GM18517 (cell line): ENCODE data around the gene RNF207.

ENCODE experiments used
- ATAC-seq: cut with Tn5 transposase; IDR thresholded peaks from one replicate; pipeline ENCODE4 v1.9.1; 2021; ENCODE audit warnings: mild to moderate bottlenecking, moderate library complexity; ENCODE audit not compliant: unreplicated experiment

RNF207 gene

DNA sequence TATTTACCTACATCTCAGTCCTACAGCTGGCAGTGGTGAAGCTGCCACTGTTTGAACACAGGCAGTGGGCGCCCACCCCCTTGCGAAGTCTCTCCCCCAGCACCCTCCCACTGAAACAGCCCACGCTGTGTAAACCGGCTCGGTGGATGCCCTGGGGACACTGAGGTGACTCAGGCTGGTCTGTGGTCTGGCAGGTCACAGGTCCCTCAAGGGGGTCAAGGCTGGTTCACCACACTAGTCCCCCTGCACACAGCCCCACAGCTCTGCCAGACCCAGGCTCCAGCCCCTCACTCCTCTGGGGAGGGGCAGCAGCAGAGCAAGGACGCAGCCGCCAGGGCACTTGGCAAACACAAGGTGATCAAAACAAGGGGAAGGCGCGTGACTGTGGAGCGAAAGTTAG lies 33.4 kb upstream of the RNF207 start:
- ATAC-seq, result no peak

DNA sequence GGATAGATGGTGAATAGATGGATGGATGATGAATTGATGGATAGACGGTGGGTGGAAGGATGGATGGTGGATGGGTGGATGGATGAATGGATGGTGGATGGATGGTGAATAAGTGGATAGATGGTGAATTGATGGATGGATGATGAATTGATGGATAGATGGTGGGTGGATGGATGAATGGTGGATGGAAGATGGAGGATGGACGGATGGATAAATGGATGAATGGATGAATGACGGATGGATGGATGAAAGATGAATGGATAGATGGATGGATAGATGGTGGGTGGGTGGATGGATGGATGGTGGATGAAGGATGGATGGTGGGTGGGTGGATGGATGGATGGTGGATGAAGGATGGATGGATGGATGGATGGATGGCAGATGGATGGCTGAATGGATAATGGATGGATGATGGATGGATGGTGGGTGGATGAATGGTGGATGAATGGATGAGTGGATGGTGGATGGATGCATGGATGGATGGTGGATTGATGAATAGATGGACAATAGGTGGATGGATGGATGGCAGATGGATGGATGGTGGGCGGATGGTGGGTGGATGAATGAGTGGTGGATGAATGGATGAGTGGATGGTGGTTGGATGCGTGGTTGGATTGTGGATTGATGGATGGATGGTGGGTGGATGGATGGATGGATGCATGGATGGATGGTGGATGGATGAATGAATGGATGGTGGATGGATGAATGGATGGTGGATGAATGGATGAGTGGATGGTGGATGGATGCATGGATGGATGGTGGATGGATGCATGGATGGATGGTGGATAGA lies 31.1 kb upstream of the RNF207 start:
- ATAC-seq, result no peak

DNA sequence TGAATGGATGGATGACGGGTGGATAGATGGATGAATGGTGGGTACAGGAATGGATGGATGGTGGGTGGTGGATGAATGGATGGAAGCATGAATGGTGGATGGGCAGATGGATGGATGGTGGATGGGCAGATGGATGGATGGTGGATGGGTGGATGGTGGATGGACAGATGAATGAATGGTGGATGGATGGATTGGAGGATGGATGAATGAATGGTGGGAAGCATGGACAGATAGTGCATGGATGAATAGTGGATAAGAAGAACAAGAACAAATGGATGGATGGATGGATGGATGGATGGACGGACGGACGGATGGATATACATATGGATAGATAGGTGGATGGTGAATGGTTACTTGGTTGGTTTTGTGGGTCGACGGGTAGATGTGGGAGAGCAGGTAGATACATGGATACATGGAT lies 30.5 kb upstream of the RNF207 start:
- no peak for ATAC-seq

DNA sequence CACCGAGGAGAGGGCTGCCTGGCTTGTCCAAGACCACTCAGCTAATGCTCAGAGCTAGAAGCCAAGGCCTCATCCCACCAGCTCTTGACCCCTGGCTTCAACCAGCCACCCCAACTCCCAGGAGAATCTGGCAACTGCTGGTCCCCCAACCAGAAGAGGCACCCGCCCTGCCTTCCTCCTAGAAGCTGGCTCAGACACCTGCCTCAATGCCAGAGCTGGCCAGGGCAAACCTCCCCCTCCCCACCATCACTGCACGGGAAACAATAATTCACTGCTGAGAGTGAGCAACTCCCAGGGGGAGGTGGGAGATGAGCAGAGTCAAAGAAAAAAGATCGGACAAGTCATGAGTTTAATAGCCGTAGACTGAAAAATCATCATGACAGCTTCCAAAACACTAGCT lies 29.1 kb upstream of the RNF207 start:
- ATAC-seq, result no peak

DNA sequence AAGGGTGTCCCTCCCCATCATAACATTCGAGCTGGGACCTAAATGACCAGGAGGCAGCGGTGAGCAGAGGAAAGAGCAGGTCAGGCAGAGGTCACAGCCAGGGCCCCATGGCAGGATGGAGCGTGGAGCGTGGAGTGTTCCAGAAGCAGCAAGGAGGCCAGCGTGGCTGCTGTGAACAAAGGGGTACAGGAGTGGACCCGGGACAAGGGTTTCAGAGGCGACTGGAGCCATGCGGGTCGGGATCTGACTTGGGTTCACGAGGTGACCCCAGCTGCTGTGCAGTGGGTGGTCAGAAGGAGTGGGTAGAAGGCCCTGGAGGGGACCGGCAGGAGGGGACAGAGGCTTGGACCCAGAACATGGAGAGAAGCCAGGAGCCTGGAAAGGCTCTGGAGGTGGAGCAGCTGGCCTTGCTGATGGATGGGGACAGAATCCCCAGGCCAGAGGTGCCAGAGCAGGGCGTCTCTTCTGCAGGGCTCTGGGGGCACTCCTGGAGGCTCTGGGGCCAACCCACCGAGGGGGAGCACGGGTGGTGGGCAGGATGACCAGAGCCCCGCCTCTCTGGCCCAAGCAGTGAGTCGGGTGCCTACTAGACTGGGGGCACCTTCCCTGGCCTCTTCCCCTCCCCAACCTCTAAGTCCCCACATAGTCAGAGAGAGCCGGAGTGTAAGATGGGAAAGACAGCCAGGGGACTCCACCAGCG lies 28.1 kb upstream of the RNF207 start:
- ATAC-seq, result no peak

DNA sequence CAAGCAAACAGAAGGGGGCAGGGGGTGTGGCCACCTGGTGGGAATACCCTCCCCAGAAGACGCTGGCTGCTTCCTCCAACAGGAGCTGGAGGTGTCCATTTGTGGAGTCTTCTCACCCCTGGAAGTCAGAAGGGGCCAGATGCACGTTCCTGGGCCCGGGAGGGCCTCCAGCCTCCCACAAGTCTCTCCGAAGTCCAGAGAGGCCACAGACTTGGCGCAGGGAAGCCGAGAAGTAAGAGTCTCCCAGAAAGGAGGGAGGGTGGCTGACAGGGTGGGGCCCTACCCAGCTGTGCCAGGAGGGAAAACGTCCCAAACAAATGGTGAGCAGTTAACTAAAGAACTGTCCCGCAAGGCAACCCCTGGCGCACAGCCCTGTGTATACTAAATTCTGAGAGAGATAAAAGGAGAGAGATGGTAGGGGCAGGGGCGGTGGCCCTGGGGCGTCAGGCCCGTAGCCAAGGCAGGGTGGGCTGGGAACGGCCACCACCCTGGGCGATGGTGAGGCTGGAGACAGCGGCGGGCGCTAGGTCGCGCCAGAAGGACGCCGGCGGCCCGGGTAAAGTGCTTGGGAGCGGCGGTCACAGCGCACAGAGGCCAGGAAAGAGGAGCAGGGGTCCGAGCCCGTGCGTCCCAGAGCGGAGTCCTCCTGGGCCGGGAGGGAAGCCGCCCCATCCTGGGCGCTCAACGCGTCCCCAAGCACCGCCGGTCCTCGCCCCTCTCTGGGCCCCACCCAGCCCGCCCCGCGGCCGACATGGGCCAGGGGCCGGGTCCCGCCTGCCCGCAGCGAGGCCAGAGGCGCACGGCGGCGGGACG lies 27.0 kb upstream of the RNF207 start:
- ATAC-seq, result no peak

DNA sequence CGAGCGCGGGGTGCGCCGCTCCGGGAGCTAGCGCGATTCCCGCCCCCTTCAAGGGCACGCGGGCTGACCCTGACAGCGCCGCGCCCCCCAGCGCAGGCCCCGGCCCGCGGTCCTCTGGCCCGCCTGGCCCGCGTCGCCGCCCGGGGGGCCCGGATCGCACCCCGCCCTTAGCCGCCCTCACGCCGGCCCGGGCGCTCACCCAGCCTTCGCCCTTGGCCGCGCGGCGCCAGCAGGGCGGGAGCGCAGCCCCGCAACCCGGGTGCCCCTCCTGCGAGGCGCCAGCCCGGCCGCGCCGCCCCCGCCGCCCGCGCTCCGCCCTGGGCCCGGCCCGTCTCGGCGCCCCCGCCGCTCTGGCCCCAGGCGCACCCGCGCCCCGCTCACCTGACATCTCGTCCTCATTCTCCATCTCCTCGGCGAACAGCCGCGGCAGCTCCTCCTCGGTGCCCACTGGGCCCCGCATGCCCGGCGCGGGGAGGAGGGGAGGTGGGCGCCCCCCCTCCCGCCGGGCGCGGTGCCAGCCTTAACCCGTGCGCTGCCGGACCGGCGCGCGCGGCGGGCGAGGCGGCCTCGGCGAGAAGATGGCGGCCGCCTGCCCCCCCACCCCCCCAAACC lies 26.2 kb upstream of the RNF207 start:
- ATAC-seq, result no peak

DNA sequence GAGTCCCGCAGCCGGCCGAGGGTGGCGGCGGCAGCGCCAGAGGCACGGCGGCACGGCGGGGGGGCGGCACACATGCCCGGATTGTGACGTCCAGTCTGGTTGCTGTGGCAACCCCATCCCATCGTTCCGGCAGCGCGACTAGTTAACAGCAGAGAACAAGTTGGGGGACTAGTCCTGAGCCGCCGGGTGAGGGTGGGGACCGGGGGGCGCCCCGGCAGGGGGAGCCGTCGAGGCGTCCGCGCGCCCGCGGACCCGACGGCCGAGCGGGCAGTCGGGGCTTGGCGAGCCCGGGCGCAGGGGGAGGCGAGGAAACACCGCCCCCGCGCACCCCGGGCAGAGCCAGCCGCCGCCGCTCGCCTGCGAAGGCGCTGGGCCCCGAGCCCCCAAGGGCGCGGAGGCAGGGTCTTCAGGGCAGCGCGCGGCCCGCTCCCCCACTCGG lies 25.6 kb upstream of the RNF207 start, which contains the start of gene CHD5:
CHD5 (minus strand) TSS at position 54 of the 439 bp plus-strand sequence. CDS start 298 bp downstream, outside the sequence.
- no peak for ATAC-seq

DNA sequence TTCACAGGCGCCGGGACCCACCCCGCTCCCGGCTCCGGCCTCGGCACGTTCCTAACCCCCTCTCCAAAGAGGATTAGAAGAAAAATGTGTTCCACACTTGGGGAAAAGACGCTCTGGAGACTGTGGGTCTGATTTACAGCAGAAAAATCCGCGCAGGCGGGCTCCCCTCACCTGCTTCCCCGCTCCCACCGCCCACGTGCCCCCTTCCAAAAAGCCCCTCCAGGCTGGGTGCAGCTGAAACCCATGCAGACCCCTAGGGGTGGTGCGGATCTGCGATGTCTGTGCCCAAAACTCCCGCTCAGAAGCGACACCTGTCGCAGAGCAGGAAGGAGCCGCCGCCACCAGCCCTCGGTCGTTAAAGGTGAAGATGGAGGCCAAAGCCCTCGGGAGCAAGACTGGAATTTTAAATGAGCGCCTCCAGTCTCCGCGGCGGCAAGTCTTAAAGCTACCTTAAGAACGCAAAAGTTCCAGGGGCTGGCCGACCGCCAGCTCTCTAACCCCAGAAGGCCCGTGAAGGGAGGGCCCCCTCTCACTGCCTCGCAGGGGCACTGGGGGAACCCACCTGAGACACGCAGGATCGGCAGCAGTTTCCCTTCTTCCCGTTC lies 25.1 kb upstream of the RNF207 start:
- ATAC-seq, result no peak

DNA sequence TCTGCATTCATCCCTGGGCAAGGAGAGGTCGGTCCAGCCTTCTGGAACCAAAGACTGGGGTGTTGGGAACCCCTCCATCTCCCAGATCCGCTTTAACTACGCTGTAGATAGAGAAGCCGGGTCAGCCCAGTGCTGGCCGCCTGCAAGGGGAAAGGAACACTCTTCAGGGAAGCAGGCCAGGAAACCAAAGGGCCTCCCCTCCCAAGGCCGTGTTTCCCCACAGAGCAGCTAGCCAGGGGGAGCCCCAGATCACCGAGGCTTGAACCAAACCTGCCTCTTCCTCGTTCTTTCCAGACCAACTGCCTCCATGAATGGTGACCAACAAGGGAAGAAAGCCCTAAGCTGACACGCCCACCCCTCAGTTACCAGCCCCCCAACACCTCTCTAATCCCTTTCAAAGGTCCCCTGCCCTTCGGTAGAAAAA lies 24.6 kb upstream of the RNF207 start:
- no peak for ATAC-seq

DNA sequence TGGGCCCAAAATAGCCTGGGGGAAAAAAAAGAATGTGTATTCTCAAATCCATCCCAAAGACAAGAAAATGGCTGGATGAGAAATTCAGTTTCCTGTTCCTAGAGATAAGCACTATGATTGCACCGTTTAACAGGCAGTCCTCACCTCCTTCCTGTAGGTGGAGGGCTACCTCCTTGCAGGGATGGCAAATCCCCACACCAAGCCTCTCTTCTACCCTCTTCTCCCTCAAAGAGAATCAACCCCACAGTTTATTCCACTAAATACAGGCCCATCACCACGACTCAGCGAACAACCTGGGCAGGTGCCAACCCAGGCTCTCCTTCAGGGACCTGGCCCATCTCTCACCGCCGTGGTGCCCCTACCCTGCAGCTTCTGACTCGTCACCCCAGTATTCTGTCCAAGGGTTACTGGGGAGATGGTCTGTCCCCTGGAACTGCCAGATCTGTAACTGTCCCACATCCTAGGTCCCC lies 22.4 kb upstream of the RNF207 start:
- ATAC-seq, result no peak

DNA sequence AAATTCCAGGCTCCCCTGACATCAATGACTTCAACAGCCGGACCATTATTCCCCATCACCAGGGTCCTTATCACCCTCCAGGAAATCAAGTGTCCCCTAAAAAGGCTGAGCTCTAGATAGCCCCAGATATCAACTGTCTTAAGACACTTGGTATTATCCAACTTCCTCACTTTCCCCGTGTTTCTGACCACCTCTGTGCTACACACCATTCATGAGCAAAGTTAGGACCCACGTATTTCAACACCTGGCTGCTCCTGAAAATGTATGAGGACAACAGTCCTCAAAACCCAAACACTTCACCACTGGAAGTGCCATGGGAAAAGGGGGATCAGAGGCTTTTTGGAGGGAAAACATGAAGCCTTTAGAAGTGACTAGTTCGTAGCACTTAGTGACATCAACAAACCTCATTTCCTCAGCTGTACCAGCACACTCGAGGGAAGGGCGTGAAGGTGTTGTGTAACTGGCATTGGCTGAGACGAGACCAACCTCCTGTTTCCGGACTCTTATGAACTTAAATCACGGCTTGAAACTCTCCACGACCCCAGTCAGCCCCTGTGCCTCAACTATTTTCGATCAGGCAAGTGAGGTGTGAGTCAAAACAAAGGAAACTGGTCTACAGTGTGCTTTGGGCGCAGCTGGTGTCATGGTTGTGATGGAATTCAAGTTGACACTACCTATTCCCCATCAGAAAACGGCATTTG lies 21.7 kb upstream of the RNF207 start:
- ATAC-seq, result no peak

DNA sequence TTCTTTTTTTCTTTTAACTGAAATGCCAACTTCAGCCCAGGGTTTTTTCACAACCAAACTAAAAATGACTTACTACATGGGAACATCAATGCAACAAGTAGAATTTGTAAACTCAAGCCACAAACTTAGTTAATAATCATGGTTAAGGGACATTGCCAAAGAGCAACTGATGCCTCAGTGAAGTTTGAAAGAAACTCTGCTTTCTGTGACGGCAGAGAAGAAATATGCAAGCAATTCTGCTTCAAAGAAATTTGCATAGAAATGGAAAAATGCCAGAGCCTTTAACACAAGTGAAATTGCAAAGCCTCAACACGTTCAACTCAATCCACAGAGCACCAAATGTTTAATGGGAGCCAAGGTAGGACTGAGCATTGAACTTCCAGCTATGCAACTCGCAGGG lies 20.8 kb upstream of the RNF207 start:
- no peak for ATAC-seq

DNA sequence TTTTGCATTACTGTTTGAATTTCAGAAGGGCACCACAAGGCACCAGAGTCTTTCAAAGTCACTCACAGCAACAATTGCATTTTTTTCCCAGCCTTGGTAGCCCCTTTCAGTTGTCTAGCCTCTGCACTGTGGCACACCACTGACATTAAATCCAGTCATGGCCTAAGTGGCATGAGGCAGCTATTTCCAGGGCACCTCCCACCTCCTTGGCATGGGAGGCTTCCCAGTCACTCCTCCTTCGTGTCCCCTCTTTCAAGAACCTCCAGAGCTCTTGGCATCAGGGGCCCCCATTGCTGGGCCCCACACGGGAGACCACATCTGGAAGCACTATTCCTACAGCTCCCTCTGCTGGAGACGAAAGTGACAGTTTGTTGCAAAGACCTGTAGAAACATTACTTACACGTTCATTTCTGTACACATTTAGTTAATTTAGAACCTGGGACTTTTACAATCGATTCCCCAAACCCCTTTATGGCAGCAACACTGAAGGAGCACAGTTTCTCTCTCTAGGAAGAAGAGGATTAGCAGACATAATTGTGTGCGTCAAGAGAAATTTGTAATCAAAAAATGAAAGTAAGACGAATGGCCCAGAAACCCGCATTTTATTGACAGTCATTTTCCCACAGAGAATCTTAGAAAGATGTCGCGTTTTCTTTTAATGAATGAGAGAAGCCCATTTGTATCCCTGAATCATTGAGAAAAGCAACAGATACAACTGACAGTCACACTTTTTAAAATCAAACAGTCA lies 20.1 kb upstream of the RNF207 start:
- ATAC-seq, result no peak

DNA sequence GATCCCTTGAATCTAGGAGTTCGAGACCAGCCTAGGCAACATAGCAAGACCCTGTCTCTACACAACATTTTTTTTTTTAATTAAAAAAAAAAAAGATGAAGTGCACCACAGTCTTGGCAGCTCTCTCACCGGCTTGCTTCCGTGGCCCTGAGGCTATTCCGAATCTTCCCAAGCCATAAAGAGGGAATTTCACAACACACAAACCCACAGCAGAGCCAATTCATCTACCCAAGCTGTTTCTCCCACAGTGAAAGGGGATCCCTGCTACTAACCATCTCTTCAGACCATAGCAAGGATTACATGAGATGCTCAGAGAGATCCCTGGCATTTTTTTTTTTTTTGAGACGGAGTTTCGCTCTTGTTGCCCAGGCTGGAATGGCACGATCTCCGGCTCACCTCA lies 17.5 kb upstream of the RNF207 start:
- no peak for ATAC-seq

DNA sequence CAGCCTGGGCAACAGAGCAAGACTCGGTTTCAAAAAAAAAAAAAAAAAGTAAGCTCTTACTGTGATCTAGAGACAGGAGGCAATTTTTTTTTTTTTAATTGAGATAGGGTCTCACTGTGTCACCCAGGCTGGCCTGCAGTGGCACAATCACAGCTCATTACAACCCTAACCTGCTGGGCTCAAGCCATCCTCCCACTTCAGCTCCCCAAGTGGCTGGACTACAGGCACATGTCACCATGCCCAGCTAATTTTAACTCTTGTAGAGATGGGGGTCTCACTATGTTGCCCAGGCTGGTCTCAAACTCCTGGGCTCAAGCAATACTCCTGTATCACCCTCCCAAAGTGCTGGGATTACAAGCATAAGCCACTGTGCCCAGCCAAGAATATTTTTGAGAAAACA lies 14.0 kb upstream of the RNF207 start:
- ATAC-seq, result no peak

DNA sequence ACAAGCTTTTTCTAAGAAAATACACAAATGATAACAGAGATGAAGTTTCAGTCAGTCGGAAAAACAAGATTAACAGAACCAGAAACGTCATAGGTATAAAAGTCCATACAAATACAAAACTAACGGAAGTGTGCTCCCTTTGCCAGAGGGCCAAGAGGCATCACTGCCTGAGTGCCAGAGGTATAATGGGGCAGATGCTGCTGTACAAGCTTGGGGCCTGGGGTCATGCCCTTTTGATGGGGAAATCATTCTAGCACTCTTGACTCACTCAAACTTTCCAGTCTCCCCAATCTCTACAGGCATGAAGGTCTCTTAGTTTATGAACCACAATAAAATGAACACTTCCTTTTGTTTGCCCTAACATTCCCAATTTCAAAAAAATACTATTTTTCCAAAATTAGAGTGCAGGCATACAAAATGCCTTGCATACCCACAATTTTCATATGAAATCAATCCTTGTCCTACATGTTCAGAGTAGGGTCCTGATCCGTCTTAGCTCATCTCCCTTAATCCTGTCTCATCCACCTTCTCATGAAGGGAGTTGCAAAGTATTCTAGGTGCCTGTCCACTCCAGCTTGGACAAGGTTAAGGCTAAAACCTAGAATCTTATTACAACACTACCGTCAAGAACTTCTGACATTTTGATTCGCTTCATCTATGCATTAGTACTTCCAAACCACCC lies 8.0 kb upstream of the RNF207 start:
- ATAC-seq, result no peak

DNA sequence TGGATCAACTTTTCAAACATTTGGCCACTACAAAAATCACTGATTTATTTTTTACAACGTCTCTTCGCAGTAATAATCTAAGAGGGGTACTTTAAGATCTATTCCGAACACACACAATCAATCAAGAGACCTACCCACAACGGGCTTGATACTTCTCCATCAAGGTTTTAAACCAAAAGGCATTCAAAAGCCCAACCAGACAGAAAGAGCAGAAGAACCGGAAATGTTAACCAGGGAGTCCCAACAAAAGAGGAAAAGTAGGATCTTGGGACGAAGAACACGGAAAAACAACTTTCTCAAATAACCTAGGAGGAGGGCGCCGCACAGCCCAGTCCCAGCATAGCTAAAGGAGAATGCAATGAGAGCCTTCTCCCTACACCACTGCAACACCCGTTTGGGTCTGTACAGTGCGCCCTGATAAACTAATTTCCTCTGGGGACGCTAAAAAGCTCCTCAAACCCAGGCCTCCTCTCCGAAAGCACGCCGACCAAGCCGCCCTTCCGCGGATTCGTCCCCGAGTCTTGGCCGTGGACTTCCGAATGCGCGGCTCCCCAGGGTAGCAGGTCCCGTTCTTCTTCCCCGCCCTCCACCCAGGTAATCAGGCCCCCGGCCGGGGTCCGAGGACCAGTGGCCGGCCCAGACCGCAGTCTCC lies 7.1 kb upstream of the RNF207 start:
- ATAC-seq, result no peak
